ENCODE results near the gene PIK3R3. TPM values are rescaled to one million over a fixed set of nuclear protein-coding genes. Genes with fewer than 3 reads are reported as not detected.

PIK3R3 gene
- total RNA-seq, 2 donors from 2014 or later = 6.2 to 12.9 TPM

DNA sequence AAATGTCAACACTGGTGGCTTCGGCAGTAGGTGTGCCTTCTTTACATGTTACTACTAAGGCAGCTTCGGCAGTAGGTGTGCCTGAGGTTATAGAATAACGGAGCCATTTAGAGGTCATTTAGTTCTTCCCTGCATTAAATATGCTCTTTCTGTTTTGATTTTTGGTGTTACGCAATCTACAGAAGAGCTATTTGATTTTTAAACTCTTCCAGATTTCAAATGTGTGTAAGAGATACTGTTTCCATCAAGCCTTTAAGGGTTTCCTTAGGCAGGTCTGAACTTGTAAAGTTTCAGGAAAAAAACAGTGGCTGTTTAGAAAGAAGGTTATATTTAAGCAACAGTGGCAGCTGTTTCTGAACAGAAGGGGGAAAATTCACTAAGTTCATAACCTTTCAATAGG is 54.8 kb downstream of the PIK3R3 start:
- DNase-seq = no peak
- no peak overlapping the region for H3K27ac ChIP-seq
- no peaks in the 10 kb centered on the region for H3K9me3 ChIP-seq
- H3K4me3 ChIP-seq = no peak overlapping the region
- intact Hi-C loops (cut with DNase I) = no loop called here
- TF ChIP-seq, protein P1, sequence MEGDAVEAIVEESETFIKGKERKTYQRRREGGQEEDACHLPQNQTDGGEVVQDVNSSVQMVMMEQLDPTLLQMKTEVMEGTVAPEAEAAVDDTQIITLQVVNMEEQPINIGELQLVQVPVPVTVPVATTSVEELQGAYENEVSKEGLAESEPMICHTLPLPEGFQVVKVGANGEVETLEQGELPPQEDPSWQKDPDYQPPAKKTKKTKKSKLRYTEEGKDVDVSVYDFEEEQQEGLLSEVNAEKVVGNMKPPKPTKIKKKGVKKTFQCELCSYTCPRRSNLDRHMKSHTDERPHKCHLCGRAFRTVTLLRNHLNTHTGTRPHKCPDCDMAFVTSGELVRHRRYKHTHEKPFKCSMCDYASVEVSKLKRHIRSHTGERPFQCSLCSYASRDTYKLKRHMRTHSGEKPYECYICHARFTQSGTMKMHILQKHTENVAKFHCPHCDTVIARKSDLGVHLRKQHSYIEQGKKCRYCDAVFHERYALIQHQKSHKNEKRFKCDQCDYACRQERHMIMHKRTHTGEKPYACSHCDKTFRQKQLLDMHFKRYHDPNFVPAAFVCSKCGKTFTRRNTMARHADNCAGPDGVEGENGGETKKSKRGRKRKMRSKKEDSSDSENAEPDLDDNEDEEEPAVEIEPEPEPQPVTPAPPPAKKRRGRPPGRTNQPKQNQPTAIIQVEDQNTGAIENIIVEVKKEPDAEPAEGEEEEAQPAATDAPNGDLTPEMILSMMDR (IDR thresholded peaks at IDR 0.05) = no peak
- TF ChIP-seq POLR2A (IDR thresholded peaks at IDR 0.05) = no peak
- no peaks in the 10 kb centered on the region for H3K36me3 ChIP-seq (replicated peaks in 1 of 2; ENCODE audit: insufficient read depth in 1 of 2, low read depth in 2 of 2)
- WGBS, 2 donors = 89 to 91% methylated on average over 4 of the region's 4 CpGs
- no peaks in the 10 kb centered on the region for H3K27me3 ChIP-seq
- no peak for ATAC-seq
- H3K4me1 ChIP-seq = no peaks in the 10 kb centered on the region

DNA sequence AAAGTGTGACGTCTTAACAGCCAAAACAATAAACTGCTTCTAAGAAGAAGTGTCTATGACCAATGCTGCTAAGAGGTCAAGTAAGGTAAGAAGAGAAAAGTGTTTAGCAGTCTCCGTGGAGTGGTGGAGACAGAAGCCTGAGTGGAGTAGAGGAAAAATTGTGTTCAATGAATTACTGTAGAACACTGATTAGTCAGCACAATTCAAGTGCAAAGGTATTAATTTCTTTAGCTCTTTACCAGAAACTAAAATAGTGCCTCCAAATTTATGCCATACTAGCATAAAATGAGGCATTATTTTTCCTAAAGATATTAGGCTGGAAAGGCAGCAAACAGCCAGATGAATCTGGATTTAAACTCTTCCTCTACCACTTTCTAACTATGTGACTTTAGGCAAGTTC is 56.1 kb downstream of the PIK3R3 start:
- Histone ChIP-seq H3K27me3 (no peaks in the 10 kb centered on the region), H3K27ac (no peak overlapping the region), H3K36me3 (replicated peaks in 1 of 2; ENCODE audit: insufficient read depth in 1 of 2, low read depth in 2 of 2) (no peaks in the 10 kb centered on the region), H3K4me1 (no peaks in the 10 kb centered on the region), H3K4me3 (no peak overlapping the region), H3K9me3 (no peaks in the 10 kb centered on the region)
- no peak for ATAC-seq
- no peak for DNase-seq
- WGBS, 2 donors = 80 to 95% methylated on average over 2 of the region's 2 CpGs
- intact Hi-C loops (cut with DNase I) = no loop called here
- no peak for TF ChIP-seq POLR2A (IDR thresholded peaks at IDR 0.05)
- TF ChIP-seq, protein P1 (IDR thresholded peaks at IDR 0.05) = no peak

DNA sequence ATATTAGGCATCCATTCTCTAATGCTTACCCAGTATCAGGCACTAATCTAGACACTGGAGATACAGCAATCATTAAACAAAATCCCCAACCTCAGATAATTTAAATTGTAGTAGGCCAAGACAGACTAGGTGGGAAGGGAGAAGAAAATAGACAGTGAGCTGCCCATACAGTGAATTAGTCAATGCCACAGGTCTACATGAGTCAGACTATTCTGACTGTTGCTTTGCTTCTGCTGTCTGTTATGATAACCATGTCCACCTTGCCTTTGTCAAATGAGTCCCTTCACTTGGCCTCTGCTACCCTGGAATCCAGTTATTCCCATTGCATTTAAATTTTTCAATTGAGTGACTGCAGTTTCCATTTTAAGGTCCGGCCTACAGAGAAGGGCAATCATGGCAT is 59.5 kb downstream of the PIK3R3 start:
- intact Hi-C loops (cut with DNase I) = no loop called here
- TF ChIP-seq, protein P1 (IDR thresholded peaks at IDR 0.05) = no peak
- no peak for TF ChIP-seq POLR2A (IDR thresholded peaks at IDR 0.05)
- Histone ChIP-seq H3K27me3 (no peaks in the 10 kb centered on the region), H3K4me1 (no peaks in the 10 kb centered on the region), H3K4me3 (no peak overlapping the region), H3K36me3 (replicated peaks in 1 of 2; ENCODE audit: insufficient read depth in 1 of 2, low read depth in 2 of 2) (no peaks in the 10 kb centered on the region), H3K27ac (no peak overlapping the region), H3K9me3 (no peaks in the 10 kb centered on the region)
- ATAC-seq = no peak
- no peak for DNase-seq
- WGBS, 2 donors = 95 to 96% methylated on average over 1 of the region's 1 CpG

DNA sequence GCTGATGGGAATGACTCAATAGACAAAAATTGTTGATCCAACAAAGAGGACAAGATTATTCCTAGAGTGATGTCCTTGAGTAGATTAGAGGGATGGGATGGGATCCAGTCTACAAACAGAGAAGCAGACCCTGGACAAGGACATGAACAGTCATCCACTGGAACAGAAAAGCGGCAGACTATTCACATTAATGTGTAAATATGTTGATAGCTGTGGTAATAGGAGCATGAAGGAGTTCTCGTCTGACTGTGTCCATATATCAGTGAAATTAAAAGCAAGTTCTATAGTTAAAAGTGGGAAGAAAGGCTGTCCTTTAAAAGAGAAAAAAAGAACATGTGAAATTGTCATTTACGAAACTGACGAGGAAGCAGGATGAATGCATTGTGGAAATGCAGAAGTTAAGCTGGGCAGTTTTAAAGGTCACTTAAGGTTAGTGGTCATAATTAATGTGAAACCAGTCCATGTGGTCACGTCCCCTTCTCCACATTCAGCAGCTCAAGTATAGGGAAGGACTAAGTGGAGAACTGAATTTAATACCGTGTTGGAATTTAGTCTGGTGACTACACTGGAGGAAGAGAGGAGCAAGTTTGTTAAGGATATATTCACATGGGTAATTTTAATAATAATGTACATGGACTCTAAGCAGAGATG is 62.1 kb downstream of the PIK3R3 start:
- H3K4me3 ChIP-seq = no peak overlapping the region
- no peak for TF ChIP-seq POLR2A (IDR thresholded peaks at IDR 0.05)
- TF ChIP-seq, protein P1 (IDR thresholded peaks at IDR 0.05) = no peak
- no peaks in the 10 kb centered on the region for H3K36me3 ChIP-seq (replicated peaks in 1 of 2; ENCODE audit: insufficient read depth in 1 of 2, low read depth in 2 of 2)
- DNase-seq (peak in 1 of 4 donors; percentile 36), ATAC-seq (no peak)
- peak overlapping the region in 1 of 4 donors; percentile 32 for H3K27ac ChIP-seq
- H3K4me1 ChIP-seq = no peaks in the 10 kb centered on the region
- intact Hi-C loops (cut with DNase I) = no loop called here
- no peaks in the 10 kb centered on the region for H3K27me3 ChIP-seq
- no peaks in the 10 kb centered on the region for H3K9me3 ChIP-seq
- 69 to 74% methylated on average over 6 of the region's 6 CpGs for WGBS, 2 donors

DNA sequence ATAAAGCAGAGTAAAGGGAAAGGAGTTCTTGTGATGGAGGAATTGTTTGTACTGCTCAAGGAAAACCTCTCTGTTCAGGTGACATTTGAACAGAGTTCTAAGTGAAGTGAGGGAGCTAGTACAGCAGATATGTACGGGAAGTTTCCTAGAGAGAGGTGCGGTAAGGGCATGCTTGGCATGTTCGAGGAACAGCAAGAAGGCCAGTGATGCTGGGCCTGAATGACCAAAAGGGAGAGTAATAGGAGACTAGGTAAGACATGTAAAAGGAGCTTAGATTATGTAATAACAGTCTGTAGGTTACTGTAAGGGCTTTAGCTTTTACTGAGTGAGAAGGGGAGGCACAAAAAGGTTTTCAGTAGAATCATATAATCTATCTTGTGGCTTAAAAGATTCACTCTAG is 63.9 kb downstream of the PIK3R3 start:
- no peak for ATAC-seq
- no peaks in the 10 kb centered on the region for H3K36me3 ChIP-seq (replicated peaks in 1 of 2; ENCODE audit: insufficient read depth in 1 of 2, low read depth in 2 of 2)
- no peaks in the 10 kb centered on the region for H3K27me3 ChIP-seq
- no peak for TF ChIP-seq POLR2A (IDR thresholded peaks at IDR 0.05)
- TF ChIP-seq, protein P1 (IDR thresholded peaks at IDR 0.05) = no peak
- no peak overlapping the region for H3K27ac ChIP-seq
- WGBS, 2 donors = 78 to 83% methylated on average over 3 of the region's 3 CpGs
- H3K9me3 ChIP-seq = no peaks in the 10 kb centered on the region
- intact Hi-C loops (cut with DNase I) = no loop called here
- no peaks in the 10 kb centered on the region for H3K4me1 ChIP-seq
- DNase-seq = no peak
- no peak overlapping the region for H3K4me3 ChIP-seq
